GM23338 (cell line): Measurements from ENCODE around the gene GCNT3. TPM values are rescaled to one million over a fixed set of nuclear protein-coding genes. Genes with fewer than 3 reads are reported as not detected.
"Not testable (repeated sequence)": the region's sequence is repeated elsewhere in the genome, so short reads cannot be mapped to it uniquely, and the experiment has no call there.

Experiments used
- ATAC-seq: fragments of 200-7000 bp; cut with Tn5 transposase; 3 replicates; pipeline ENCODE4 v1.9.1; 2020
- DNase-seq: peaks from one replicate; pipeline ENCODE4 v3.0.0-alpha.2; 2015; ENCODE audit warnings: low spot score
- H2AFZ ChIP-seq: fragments of 200-600 bp; sonication (generic); 2 replicates; pipeline ENCODE4 v1.8.0; 2016; ENCODE audit warnings: antibody characterized with exemption, mild to moderate bottlenecking, moderate library complexity
- H3F3A ChIP-seq: fragments of 200-600 bp; sonication (generic); replicated peaks from 2 replicates; pipeline ENCODE4 v1.8.0; 2017; ENCODE audit warnings: antibody characterized with exemption, mixed run types, low read depth
- H3K27ac ChIP-seq: fragments of 200-600 bp; sonication (generic); 2 replicates; pipeline ENCODE4 v1.6.1; 2016; ENCODE audit warnings: low read depth
- H3K27me3 ChIP-seq: fragments of 200-600 bp; sonication (generic); 2 replicates; pipeline ENCODE4 v1.8.0; 2016; ENCODE audit warnings: mild to moderate bottlenecking, mixed run types, moderate library complexity; ENCODE audit not compliant: insufficient read depth
- H3K36me3 ChIP-seq: fragments of 200-600 bp; sonication (generic); 2 replicates; pipeline ENCODE4 v1.8.0; 2016; ENCODE audit warnings: mild to moderate bottlenecking; ENCODE audit not compliant: insufficient read depth
- H3K4me1 ChIP-seq: fragments of 200-600 bp; sonication (generic); 2 replicates; pipeline ENCODE4 v1.8.0; 2016; ENCODE audit warnings: mild to moderate bottlenecking, moderate library complexity; ENCODE audit not compliant: insufficient read depth
- H3K4me2 ChIP-seq: fragments of 200-600 bp; sonication (generic); 2 replicates; pipeline ENCODE4 v1.7.1; 2017; ENCODE audit warnings: mixed run types
- H3K4me3 ChIP-seq: fragments of 200-600 bp; sonication (generic); 2 replicates; pipeline ENCODE4 v1.6.1; 2016; ENCODE audit warnings: mixed run types
- H3K79me2 ChIP-seq: fragments of 200-600 bp; sonication (generic); replicated peaks from 2 replicates; pipeline ENCODE4 v1.8.0; 2017; ENCODE audit warnings: mild to moderate bottlenecking; ENCODE audit not compliant: insufficient read depth
- H3K9me2 ChIP-seq: fragments of 200-600 bp; sonication (generic); 2 replicates; pipeline ENCODE4 v1.8.0; 2017; ENCODE audit not compliant: insufficient read depth
- H4K20me1 ChIP-seq: fragments of 200-600 bp; sonication (generic); replicated peaks from 2 replicates; pipeline ENCODE4 v1.8.0; 2017; ENCODE audit warnings: mild to moderate bottlenecking; ENCODE audit not compliant: insufficient read depth
- H3K27ac Mint-ChIP-seq: 2 replicates; pipeline ENCODE4 v1.8.0; 2020; ENCODE audit warnings: inconsistent platforms, mild to moderate bottlenecking, moderate library complexity, mixed read lengths
- H3K27me3 Mint-ChIP-seq: 3 replicates; pipeline ENCODE4 v1.8.0; 2022; ENCODE audit warnings: low read depth, mild to moderate bottlenecking, moderate library complexity, mixed read lengths, inconsistent platforms; ENCODE audit not compliant: insufficient read depth, poor library complexity
- H3K36me3 Mint-ChIP-seq: 3 replicates; pipeline ENCODE4 v1.8.0; 2021; ENCODE audit warnings: low read depth, mild to moderate bottlenecking, inconsistent platforms, moderate library complexity, mixed read lengths
- H3K4me1 Mint-ChIP-seq: 3 replicates; pipeline ENCODE4 v1.8.0; 2020; ENCODE audit warnings: mild to moderate bottlenecking, inconsistent platforms, mixed read lengths
- H3K4me3 Mint-ChIP-seq: 3 replicates; pipeline ENCODE4 v1.8.0; 2021; ENCODE audit warnings: moderate library complexity, mild to moderate bottlenecking, inconsistent platforms, mixed read lengths
- H3K9me3 Mint-ChIP-seq: 3 replicates; pipeline ENCODE4 v1.8.0; 2020; ENCODE audit warnings: moderate library complexity, mild to moderate bottlenecking, inconsistent platforms, mixed read lengths
- CREB1 ChIP-seq: fragments of 250-450 bp; sonication (Bioruptor Pico); IDR thresholded peaks from 2 replicates; pipeline ENCODE4 v1.5.0; 2020; ENCODE audit warnings: low read depth, mild to moderate bottlenecking, moderate library complexity
- JUNB ChIP-seq: IDR thresholded peaks from one replicate; pipeline ENCODE4 v1.6.1; 2016; ENCODE audit warnings: antibody characterized with exemption; ENCODE audit not compliant: unreplicated experiment
- POLR2AphosphoS5 ChIP-seq: IDR thresholded peaks from 2 replicates; pipeline ENCODE4 v1.6.1; 2016; ENCODE audit warnings: antibody characterized with exemption, low read depth
- REST ChIP-seq: IDR thresholded peaks from one replicate; pipeline ENCODE4 v1.6.1; 2018; ENCODE audit warnings: antibody characterized with exemption; ENCODE audit not compliant: unreplicated experiment
- STAT1 ChIP-seq: IDR thresholded peaks from one replicate; pipeline ENCODE4 v1.6.1; 2016; ENCODE audit warnings: antibody characterized with exemption; ENCODE audit not compliant: unreplicated experiment
- ZNF114 ChIP-seq: fragments of 250-450 bp; sonication (Bioruptor Pico); IDR thresholded peaks from 2 replicates; pipeline ENCODE4 v1.5.0; 2020; ENCODE audit warnings: mild to moderate bottlenecking, moderate library complexity
- polyA plus RNA-seq: library from polyadenylated mRNA; unstranded; fragments of >200 nt; fragmentation: Nextera tagmentation; extraction: Ambion mirVana; gene quantifications from 2 replicates; pipeline ENCODE4 v1.2.1, GENCODE V29; 2016
- total RNA-seq: library from RNA; depleted of rRNA; stranded (reverse); fragments of >200 nt; shearing (Covaris generic); gene quantifications from 2 replicates; pipeline ENCODE4 v1.2.3, GENCODE V29; 2014
- TF ChIP-seq, protein P1 (sequence below): IDR thresholded peaks from 2 replicates; pipeline ENCODE4 v1.6.1; 2016; ENCODE audit warnings: antibody characterized with exemption
- TF ChIP-seq, protein P2 (sequence below): fragments of 250-450 bp; sonication (Bioruptor Pico); IDR thresholded peaks from 2 replicates; pipeline ENCODE4 v1.5.0; 2020; ENCODE audit warnings: mild to moderate bottlenecking, moderate library complexity
- TF ChIP-seq, protein P3 (sequence below), 2 experiments: fragments of 200-600 bp in 1 of 2; sonication (generic) in 1 of 2; conservative IDR thresholded peaks; 2 replicates each; pipeline versions ENCODE4 v1.5.1 to v1.6.1; 2016 to 2017; ENCODE audit warnings: antibody characterized with exemption in 2 of 2, low read depth in 2 of 2, mild to moderate bottlenecking in 2 of 2, moderate library complexity in 1 of 2

GCNT3 gene
- total and polyA plus RNA-seq, 2 experiments from 2014 or later: not detected

DNA sequence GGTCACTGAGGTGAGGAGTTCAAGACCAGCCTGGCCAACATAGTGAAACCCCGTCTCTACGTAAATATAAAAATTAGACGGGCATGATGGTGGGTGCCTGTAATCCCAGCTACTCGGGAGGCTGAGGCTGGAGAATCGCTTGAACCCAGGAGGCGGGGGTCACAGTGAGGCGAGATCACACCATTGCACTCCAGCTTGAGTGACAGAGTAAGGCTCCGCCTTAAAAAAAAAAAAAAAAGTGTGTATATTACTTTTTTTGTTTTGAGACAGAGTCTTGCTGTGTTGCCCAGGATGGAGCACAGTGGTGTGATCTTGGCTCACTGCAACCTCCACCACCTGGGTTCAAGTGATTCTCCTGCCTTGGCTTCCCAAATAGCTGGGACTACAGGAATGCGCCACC, 34.2 kb downstream of the GCNT3 start:
- H3K4me1 ChIP-seq, H2AFZ ChIP-seq, H3K27me3 Mint-ChIP-seq, H3K27me3 ChIP-seq, H3K9me2 ChIP-seq, ATAC-seq, H3K9me3 Mint-ChIP-seq, H3F3A ChIP-seq, H3K27ac ChIP-seq, H3K4me3 Mint-ChIP-seq, H3K4me2 ChIP-seq, H3K27ac Mint-ChIP-seq, DNase-seq, H3K4me3 ChIP-seq, H3K4me1 Mint-ChIP-seq: not testable (repeated sequence)
- peaks cover 41% of the 10 kb centered on the region for H3K36me3 Mint-ChIP-seq
- peaks cover 12% of the 10 kb centered on the region for H4K20me1 ChIP-seq
- H3K79me2 ChIP-seq: peaks cover 17% of the 10 kb centered on the region; the same call in 1 of the 2 replicates
- peaks cover 15% of the 10 kb centered on the region for H3K36me3 ChIP-seq

DNA sequence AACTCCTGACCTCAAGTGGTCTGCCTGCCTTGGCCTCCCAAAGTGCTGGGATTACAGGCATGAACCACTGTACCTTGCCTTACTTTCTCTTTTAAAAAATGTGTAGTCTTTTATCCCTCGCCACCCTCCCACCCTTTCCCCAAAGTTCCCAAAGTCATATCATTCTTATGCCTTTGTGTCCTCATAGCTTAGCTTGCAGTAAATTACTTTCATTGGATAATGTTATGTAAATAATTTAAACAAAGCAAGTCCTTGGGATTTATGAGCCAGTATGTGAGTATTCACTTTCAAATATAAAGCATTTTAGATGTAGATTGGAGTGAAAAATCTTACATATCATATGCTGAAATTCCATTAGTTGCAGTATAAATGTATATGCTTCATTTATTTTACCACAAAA, 34.7 kb downstream of the GCNT3 start:
- Mint-ChIP-seq H3K27me3 (no peaks in the 10 kb centered on the region), H3K4me3 (no peak overlapping the region), H3K4me1 (no peaks in the 10 kb centered on the region), H3K36me3 (peaks cover 42% of the 10 kb centered on the region), H3K27ac (no peak overlapping the region), H3K9me3 (no peaks in the 10 kb centered on the region)
- Histone ChIP-seq H3K4me2 (no peak overlapping the region), H3K4me3 (no peak overlapping the region), H3K36me3 (peaks cover 18% of the 10 kb centered on the region), H3K79me2 (peaks cover 18% of the 10 kb centered on the region; the same call in 1 of the 2 replicates), H4K20me1 (peaks cover 15% of the 10 kb centered on the region), H3K9me2 (no peaks in the 10 kb centered on the region), H3K27me3 (no peaks in the 10 kb centered on the region), H3F3A (no peaks in the 10 kb centered on the region), H3K27ac (no peak overlapping the region), H2AFZ (no peak overlapping the region), H3K4me1 (no peaks in the 10 kb centered on the region)
- ATAC-seq (no peak), DNase-seq (no peak)
- no peak for TF ChIP-seq REST
- TF ChIP-seq STAT1: no peak
- no peak for TF ChIP-seq JUNB
- no peak for TF ChIP-seq POLR2AphosphoS5
- TF ChIP-seq, protein P1, sequence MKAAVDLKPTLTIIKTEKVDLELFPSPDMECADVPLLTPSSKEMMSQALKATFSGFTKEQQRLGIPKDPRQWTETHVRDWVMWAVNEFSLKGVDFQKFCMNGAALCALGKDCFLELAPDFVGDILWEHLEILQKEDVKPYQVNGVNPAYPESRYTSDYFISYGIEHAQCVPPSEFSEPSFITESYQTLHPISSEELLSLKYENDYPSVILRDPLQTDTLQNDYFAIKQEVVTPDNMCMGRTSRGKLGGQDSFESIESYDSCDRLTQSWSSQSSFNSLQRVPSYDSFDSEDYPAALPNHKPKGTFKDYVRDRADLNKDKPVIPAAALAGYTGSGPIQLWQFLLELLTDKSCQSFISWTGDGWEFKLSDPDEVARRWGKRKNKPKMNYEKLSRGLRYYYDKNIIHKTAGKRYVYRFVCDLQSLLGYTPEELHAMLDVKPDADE: no peak
- TF ChIP-seq ZNF114: no peak
- TF ChIP-seq, protein P2, sequence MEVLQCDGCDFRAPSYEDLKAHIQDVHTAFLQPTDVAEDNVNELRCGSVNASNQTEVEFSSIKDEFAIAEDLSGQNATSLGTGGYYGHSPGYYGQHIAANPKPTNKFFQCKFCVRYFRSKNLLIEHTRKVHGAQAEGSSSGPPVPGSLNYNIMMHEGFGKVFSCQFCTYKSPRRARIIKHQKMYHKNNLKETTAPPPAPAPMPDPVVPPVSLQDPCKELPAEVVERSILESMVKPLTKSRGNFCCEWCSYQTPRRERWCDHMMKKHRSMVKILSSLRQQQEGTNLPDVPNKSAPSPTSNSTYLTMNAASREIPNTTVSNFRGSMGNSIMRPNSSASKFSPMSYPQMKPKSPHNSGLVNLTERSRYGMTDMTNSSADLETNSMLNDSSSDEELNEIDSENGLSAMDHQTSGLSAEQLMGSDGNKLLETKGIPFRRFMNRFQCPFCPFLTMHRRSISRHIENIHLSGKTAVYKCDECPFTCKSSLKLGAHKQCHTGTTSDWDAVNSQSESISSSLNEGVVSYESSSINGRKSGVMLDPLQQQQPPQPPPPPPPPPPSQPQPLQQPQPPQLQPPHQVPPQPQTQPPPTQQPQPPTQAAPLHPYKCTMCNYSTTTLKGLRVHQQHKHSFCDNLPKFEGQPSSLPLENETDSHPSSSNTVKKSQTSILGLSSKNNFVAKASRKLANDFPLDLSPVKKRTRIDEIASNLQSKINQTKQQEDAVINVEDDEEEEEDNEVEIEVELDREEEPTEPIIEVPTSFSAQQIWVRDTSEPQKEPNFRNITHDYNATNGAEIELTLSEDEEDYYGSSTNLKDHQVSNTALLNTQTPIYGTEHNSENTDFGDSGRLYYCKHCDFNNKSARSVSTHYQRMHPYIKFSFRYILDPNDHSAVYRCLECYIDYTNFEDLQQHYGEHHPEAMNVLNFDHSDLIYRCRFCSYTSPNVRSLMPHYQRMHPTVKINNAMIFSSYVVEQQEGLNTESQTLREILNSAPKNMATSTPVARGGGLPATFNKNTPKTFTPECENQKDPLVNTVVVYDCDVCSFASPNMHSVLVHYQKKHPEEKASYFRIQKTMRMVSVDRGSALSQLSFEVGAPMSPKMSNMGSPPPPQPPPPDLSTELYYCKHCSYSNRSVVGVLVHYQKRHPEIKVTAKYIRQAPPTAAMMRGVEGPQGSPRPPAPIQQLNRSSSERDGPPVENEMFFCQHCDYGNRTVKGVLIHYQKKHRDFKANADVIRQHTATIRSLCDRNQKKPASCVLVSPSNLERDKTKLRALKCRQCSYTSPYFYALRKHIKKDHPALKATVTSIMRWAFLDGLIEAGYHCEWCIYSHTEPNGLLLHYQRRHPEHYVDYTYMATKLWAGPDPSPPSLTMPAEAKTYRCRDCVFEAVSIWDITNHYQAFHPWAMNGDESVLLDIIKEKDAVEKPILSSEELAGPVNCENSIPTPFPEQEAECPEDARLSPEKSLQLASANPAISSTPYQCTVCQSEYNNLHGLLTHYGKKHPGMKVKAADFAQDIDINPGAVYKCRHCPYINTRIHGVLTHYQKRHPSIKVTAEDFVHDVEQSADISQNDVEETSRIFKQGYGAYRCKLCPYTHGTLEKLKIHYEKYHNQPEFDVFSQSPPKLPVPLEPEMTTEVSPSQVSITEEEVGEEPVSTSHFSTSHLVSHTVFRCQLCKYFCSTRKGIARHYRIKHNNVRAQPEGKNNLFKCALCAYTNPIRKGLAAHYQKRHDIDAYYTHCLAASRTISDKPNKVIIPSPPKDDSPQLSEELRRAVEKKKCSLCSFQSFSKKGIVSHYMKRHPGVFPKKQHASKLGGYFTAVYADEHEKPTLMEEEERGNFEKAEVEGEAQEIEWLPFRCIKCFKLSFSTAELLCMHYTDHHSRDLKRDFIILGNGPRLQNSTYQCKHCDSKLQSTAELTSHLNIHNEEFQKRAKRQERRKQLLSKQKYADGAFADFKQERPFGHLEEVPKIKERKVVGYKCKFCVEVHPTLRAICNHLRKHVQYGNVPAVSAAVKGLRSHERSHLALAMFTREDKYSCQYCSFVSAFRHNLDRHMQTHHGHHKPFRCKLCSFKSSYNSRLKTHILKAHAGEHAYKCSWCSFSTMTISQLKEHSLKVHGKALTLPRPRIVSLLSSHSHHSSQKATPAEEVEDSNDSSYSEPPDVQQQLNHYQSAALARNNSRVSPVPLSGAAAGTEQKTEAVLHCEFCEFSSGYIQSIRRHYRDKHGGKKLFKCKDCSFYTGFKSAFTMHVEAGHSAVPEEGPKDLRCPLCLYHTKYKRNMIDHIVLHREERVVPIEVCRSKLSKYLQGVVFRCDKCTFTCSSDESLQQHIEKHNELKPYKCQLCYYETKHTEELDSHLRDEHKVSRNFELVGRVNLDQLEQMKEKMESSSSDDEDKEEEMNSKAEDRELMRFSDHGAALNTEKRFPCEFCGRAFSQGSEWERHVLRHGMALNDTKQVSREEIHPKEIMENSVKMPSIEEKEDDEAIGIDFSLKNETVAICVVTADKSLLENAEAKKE: no peak
- no peak for TF ChIP-seq CREB1 (CRISPR knock-in tag)
- TF ChIP-seq, protein P3, sequence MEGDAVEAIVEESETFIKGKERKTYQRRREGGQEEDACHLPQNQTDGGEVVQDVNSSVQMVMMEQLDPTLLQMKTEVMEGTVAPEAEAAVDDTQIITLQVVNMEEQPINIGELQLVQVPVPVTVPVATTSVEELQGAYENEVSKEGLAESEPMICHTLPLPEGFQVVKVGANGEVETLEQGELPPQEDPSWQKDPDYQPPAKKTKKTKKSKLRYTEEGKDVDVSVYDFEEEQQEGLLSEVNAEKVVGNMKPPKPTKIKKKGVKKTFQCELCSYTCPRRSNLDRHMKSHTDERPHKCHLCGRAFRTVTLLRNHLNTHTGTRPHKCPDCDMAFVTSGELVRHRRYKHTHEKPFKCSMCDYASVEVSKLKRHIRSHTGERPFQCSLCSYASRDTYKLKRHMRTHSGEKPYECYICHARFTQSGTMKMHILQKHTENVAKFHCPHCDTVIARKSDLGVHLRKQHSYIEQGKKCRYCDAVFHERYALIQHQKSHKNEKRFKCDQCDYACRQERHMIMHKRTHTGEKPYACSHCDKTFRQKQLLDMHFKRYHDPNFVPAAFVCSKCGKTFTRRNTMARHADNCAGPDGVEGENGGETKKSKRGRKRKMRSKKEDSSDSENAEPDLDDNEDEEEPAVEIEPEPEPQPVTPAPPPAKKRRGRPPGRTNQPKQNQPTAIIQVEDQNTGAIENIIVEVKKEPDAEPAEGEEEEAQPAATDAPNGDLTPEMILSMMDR (conservative IDR thresholded peaks at IDR 0.05; ENCODE audit: low read depth in 2 of 2): no peak
